ENCODE data around the gene OXT.

OXT gene

GRCh38 chr20:3082306-3082951 lies 11.0 kb downstream of the OXT start:
- TF ChIP-seq NFIC (IDR thresholded peaks at IDR 0.05) (no peak), ZBTB7A (IDR thresholded peaks at IDR 0.05; ENCODE audit: low read depth) (0 out of 2 replicates have a peak, but pooled peaks have one; percentile 33)

GRCh38 chr20:3082955-3083952 lies 11.8 kb downstream of the OXT start:
- TF ChIP-seq TAF1 (IDR thresholded peaks at IDR 0.05; ENCODE audit: low read depth): no peak
- TF ChIP-seq REST (IDR thresholded peaks at IDR 0.05; ENCODE audit: low read depth): no peak
- TF ChIP-seq CEBPB (IDR thresholded peaks at IDR 0.05): no peak
- TF ChIP-seq TCF12 (IDR thresholded peaks at IDR 0.05; ENCODE audit: low read depth): no peak
- TF ChIP-seq ZBTB7A (IDR thresholded peaks at IDR 0.05; ENCODE audit: low read depth): no peak
- TF ChIP-seq EP300 (IDR thresholded peaks at IDR 0.05; ENCODE audit: borderline replicate concordance): no peak
- TF ChIP-seq FOXM1 (IDR thresholded peaks at IDR 0.05; ENCODE audit: borderline replicate concordance, low read depth): no peak
- TF ChIP-seq USF1 (IDR thresholded peaks at IDR 0.05): no peak
- TF ChIP-seq YY1 (IDR thresholded peaks at IDR 0.05; ENCODE audit: low read depth): no peak
- TF ChIP-seq RAD21 (IDR thresholded peaks at IDR 0.05; ENCODE audit: low read depth): no peak
- no peak for TF ChIP-seq EGR1 (IDR thresholded peaks at IDR 0.05)
- TF ChIP-seq MAX (IDR thresholded peaks at IDR 0.05): no peak
- TF ChIP-seq CREB1 (IDR thresholded peaks at IDR 0.05; ENCODE audit: low read depth): no peak
- no peak for TF ChIP-seq NFIC (IDR thresholded peaks at IDR 0.05)
- no peak for TF ChIP-seq TEAD4 (IDR thresholded peaks at IDR 0.05)

GRCh38 chr20:3084283-3084985 lies 13.0 kb downstream of the OXT start, which contains the start of gene AVP:
Gene AVP (minus strand): TSS chr20:3084724. CDS start chr20:3084674, 50 bp downstream.
- TF ChIP-seq TAF1 (IDR thresholded peaks at IDR 0.05; ENCODE audit: low read depth) (no peak), RAD21 (IDR thresholded peaks at IDR 0.05; ENCODE audit: low read depth) (no peak), EP300 (IDR thresholded peaks at IDR 0.05; ENCODE audit: borderline replicate concordance) (no peak), USF1 (IDR thresholded peaks at IDR 0.05) (no peak), EGR1 (IDR thresholded peaks at IDR 0.05) (no peak), ZBTB7A (IDR thresholded peaks at IDR 0.05; ENCODE audit: low read depth) (no peak), TCF12 (IDR thresholded peaks at IDR 0.05; ENCODE audit: low read depth) (no peak), CEBPB (IDR thresholded peaks at IDR 0.05) (no peak)

- TF ChIP-seq ZBTB7A (IDR thresholded peaks at IDR 0.05; ENCODE audit: low read depth): no peak
- no peak for TF ChIP-seq CREB1 (IDR thresholded peaks at IDR 0.05; ENCODE audit: low read depth)
- no peak for TF ChIP-seq FOXM1 (IDR thresholded peaks at IDR 0.05; ENCODE audit: borderline replicate concordance, low read depth)
- TF ChIP-seq TEAD4 (IDR thresholded peaks at IDR 0.05): no peak
- no peak for TF ChIP-seq RAD21 (IDR thresholded peaks at IDR 0.05; ENCODE audit: low read depth)
- TF ChIP-seq EGR1 (IDR thresholded peaks at IDR 0.05): no peak
- no peak for TF ChIP-seq CEBPB (IDR thresholded peaks at IDR 0.05)
- no peak for TF ChIP-seq EP300 (IDR thresholded peaks at IDR 0.05; ENCODE audit: borderline replicate concordance)
- TF ChIP-seq YY1 (IDR thresholded peaks at IDR 0.05; ENCODE audit: low read depth): no peak
Measured at GRCh38 chr20:3084986-3085360, 13.6 kb downstream of the OXT start.

GRCh38 chr20:3085571-3086072 lies 14.2 kb downstream of the OXT start:
- no peak for TF ChIP-seq NFIC (IDR thresholded peaks at IDR 0.05)
- TF ChIP-seq YY1 (IDR thresholded peaks at IDR 0.05; ENCODE audit: low read depth): no peak
- TF ChIP-seq CEBPB (IDR thresholded peaks at IDR 0.05): no peak
- TF ChIP-seq TCF12 (IDR thresholded peaks at IDR 0.05; ENCODE audit: low read depth): no peak
- TF ChIP-seq TEAD4 (IDR thresholded peaks at IDR 0.05): no peak
- no peak for TF ChIP-seq ZBTB7A (IDR thresholded peaks at IDR 0.05; ENCODE audit: low read depth)
- TF ChIP-seq REST (IDR thresholded peaks at IDR 0.05; ENCODE audit: low read depth): no peak
- TF ChIP-seq TAF1 (IDR thresholded peaks at IDR 0.05; ENCODE audit: low read depth): no peak
- TF ChIP-seq CREB1 (IDR thresholded peaks at IDR 0.05; ENCODE audit: low read depth): no peak
- TF ChIP-seq RAD21 (IDR thresholded peaks at IDR 0.05; ENCODE audit: low read depth): no peak
- no peak for TF ChIP-seq EGR1 (IDR thresholded peaks at IDR 0.05)
- no peak for TF ChIP-seq MAX (IDR thresholded peaks at IDR 0.05)
- TF ChIP-seq USF1 (IDR thresholded peaks at IDR 0.05): no peak
- TF ChIP-seq EP300 (IDR thresholded peaks at IDR 0.05; ENCODE audit: borderline replicate concordance): no peak
- no peak for TF ChIP-seq FOXM1 (IDR thresholded peaks at IDR 0.05; ENCODE audit: borderline replicate concordance, low read depth)

Data from Ishikawa (cell line).